Germinal center (tissue), 1 donor: ENCODE data around the gene AIP.
A peak's percentile ranks its signal among the peaks of the same experiment; 100 is the strongest.
"Not testable (repeated sequence)": the region's sequence is repeated elsewhere in the genome, so short reads cannot be mapped to it uniquely, and the experiment has no call there.

Source experiments
- DNase-seq: peaks from one replicate; pipeline ENCODE4 v3.0.0; 2012; ENCODE audit warnings: mixed read lengths, low spot score

The AIP gene

GRCh38 chr11:67449116-67449844 is 33.5 kb upstream of the AIP start:
- no peak for DNase-seq

DNA sequence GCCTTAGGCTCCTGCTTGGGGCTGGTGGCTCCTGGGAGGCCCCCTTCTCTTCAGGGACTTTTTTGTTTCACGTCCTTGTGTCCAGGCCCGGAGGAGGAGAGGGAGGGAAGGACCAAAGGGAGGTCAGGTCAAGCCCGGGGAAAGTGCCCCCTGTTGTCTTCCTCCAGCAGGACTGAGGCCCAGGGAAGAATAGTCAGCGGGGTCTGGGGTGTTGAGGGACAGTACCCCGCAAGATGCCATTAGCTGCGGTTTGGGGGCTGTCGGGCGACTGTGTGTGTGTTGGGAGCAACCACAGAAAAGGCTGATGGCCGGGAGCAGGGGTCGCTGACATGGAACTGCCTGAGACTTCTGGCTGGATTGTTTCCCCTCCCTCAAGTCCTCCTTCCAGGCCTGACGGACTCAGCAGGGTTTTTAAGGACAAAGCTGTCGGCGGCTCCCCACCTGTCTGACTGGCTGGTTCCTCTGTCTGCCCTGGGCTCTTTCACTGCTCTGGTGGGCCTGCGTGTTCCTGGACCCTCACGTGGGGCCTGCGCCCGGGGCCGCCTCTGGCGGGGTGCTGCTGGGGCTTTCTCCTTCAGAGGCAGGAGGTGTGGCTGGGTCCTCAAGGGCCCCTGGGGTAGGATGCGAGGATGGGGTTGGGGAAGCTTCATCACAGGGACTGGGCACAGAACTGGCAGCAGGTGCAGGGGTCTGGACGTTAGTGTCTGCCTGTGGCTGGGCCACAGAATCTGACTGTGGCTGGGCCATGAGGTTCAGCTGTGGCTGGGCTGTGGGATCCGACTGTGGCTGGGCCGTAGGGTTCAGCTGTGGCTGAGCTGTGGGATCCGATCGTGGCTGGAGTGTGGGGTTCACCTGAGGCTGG is 31.8 kb upstream of the AIP start:
- no peak for DNase-seq

DNA sequence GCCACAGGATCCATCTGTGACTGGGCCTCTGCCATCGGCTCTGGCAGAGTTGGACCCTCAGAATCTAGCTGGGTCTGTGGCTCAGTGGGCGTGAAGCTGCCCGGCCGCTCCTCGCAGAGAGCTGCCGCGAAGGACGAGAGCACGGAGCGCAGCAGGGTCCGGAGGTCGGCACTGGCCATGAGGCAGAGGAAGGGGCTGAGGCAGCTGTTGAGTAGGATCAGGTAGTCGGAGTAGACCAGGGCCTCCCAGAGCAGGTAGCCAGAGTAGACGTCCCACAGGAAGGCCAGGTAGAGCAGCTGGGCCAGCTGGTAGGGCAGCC is 31.2 kb upstream of the AIP start:
- no peak for DNase-seq

- DNase-seq, result no peak
Measured at GRCh38 chr11:67452141-67452952, 30.5 kb upstream of the AIP start, which contains the start of gene GPR152. TSS of gene GPR152 (minus strand) at chr11:67452729. CDS start at chr11:67452724, 5 bp downstream.

GRCh38 chr11:67453816-67454732 is 28.8 kb upstream of the AIP start:
- DNase-seq, result no peak

DNA sequence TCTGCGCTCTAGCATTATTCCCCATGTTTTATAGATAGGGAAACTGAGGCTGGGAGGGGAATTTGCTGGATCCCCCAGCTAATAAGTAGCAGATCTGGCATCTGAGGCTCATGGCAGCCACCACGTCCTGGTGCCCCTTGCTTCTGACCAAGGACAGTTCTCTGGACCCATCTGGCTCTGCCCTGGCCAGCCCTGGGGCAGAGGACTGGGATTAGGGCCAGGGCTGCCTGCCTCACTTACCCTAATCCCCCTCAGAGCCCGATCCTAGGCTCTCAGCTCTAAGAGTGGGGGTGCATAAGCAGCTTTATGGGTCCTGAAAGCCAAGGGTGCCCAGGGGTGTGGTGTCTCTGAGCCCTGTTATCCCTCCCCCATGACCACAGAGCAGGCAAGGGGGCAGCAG is 27.8 kb upstream of the AIP start, which contains the start of gene CABP4:
CABP4 (plus strand) TSS at position 301 of the 400 bp plus-strand sequence; CDS start at position 371, 70 bp downstream.
- no peak for DNase-seq

- DNase-seq, result no peak
Measured at GRCh38 chr11:67456068-67456705, 26.6 kb upstream of the AIP start.

GRCh38 chr11:67457453-67457852 is 25.4 kb upstream of the AIP start:
- DNase-seq, result no peak

- no peak for DNase-seq
Measured at GRCh38 chr11:67458266-67458665, 24.6 kb upstream of the AIP start.

DNA sequence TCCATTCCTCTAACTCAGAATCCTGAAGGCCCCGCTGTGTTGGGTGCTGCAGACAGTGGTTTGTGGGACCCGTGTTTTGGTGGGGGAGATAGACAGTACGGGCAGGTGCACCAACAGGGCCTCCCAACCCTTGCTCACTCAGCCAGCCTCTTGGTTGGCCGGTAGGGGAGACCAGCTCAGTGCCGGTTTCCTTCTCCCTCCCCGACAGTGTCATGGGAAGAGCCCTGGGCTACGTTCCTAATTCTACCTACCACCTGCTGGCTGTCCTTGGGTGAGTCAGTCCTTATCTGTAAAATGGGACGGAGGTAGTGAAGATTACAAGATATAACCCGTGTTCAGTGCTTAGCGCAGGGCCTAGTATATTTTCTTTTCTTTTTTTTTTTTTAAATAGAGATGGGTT is 19.6 kb upstream of the AIP start:
- DNase-seq, result no peak

- no peak for DNase-seq
Measured at GRCh38 chr11:67463680-67464410, 19.0 kb upstream of the AIP start.

GRCh38 chr11:67464411-67465188 is 18.2 kb upstream of the AIP start:
- peak; percentile 94 for DNase-seq

GRCh38 chr11:67465189-67465510 is 17.7 kb upstream of the AIP start:
- DNase-seq, result no peak

GRCh38 chr11:67465530-67465929 is 17.3 kb upstream of the AIP start:
- DNase-seq, result not testable (repeated sequence)

DNA sequence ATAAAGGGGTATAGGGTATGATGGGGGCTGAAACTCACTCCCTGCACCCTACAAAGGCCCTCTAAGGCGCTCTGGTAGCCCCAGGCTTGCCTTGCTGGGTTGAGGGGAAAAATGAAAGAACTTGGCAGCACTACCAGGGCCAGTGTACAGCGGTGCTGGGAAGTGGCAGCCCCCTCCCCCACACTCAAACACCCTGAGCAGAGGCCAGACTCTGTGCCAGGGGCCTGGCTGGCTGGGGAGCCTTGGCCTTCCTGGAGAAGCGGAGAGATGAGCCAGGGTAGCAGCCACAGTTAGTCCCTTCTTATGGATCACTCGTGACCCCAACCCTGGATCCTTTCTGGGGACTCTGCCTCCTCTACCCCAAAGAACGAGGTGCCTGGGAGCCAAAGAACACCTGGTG is 16.5 kb upstream of the AIP start:
- DNase-seq, result no peak

GRCh38 chr11:67466962-67467771 is 15.7 kb upstream of the AIP start:
- no peak for DNase-seq

- no peak for DNase-seq
Measured at GRCh38 chr11:67468056-67468455, 14.8 kb upstream of the AIP start.

DNA sequence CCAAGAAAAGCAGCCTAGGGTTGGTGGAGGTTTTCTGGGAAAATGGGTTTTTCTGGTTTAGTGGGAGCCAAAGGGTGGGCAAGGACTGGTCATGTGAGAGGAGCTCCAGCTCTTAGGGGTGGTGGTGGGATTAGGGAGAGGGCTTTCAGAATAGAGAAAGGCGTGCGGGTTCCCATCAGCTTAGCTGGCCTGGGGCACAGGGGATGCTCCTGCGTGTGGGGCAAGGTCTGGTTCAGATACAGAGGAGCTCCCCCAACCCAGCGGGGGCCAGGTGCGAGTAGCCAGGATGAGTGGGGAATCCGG is 14.4 kb upstream of the AIP start:
- no peak for DNase-seq
